Cardiac muscle cell (in vitro differentiated cells and primary cell): ENCODE results near the gene TMEM108. TPM values are rescaled to one million over a fixed set of nuclear protein-coding genes. Genes with fewer than 3 reads are reported as not detected.

Experiments used
- DNase-seq, 2 donors: peaks; one replicate each; pipeline versions ENCODE4 v3.0.0 to v3.0.0-alpha.2; 2010 to 2017; ENCODE audit warnings: low read depth in 1 of 2, low spot score in 1 of 2
- H3K27ac ChIP-seq: fragments of 200-600 bp; sonication (generic); 2 replicates; pipeline ENCODE4 v1.5.1; 2016
- H3K27me3 ChIP-seq: fragments of 200-600 bp; sonication (generic); 2 replicates; pipeline ENCODE4 v1.6.0; 2016; ENCODE audit warnings: control low read depth
- H3K36me3 ChIP-seq: fragments of 200-600 bp; sonication (generic); 2 replicates; pipeline ENCODE4 v1.5.1; 2016; ENCODE audit warnings: control low read depth
- H3K4me1 ChIP-seq: fragments of 200-600 bp; sonication (generic); 2 replicates; pipeline ENCODE4 v1.8.1; 2017; ENCODE audit warnings: low read depth, mild to moderate bottlenecking, mixed run types
- H3K4me3 ChIP-seq: fragments of 200-600 bp; sonication (generic); 2 replicates; pipeline ENCODE4 v1.5.1; 2016; ENCODE audit warnings: mild to moderate bottlenecking
- H3K9me3 ChIP-seq: fragments of 200-600 bp; sonication (generic); 2 replicates; pipeline ENCODE4 v1.5.1; 2017; ENCODE audit warnings: low read depth, mild to moderate bottlenecking, control low read depth
- CTCF ChIP-seq: IDR thresholded peaks from 2 replicates; pipeline ENCODE4 v1.5.1; 2012; ENCODE audit warnings: low read depth, mild to moderate bottlenecking, low read length
- polyA plus RNA-seq: library from polyadenylated mRNA; unstranded; fragments of >200 nt; fragmentation: Nextera tagmentation; extraction: Ambion mirVana; gene quantifications from 2 replicates; pipeline ENCODE4 v1.2.1, GENCODE V29; 2016
- total RNA-seq: library from RNA; depleted of rRNA; stranded (reverse); fragments of >200 nt; gene quantifications from 2 replicates; pipeline ENCODE4 v1.2.3, GENCODE V29; 2016

Gene TMEM108
- total and polyA plus RNA-seq, 2 experiments from 2014 or later = 1.0 to 1.6 TPM

- no peak overlapping the region for H3K27ac ChIP-seq
- H3K4me1 ChIP-seq = no peaks in the 10 kb centered on the region
- no peaks in the 10 kb centered on the region for H3K36me3 ChIP-seq
- DNase-seq = no peak
- TF ChIP-seq CTCF = no peak
- no peaks in the 10 kb centered on the region for H3K9me3 ChIP-seq
- H3K27me3 ChIP-seq = no peaks in the 10 kb centered on the region
- no peak overlapping the region for H3K4me3 ChIP-seq
These were observed 9.8 kb downstream of the TMEM108 start for GRCh38 chr3:133047980-133048379.

- Histone ChIP-seq H3K27ac (no peak overlapping the region), H3K36me3 (no peaks in the 10 kb centered on the region), H3K27me3 (no peaks in the 10 kb centered on the region), H3K4me1 (no peaks in the 10 kb centered on the region), H3K4me3 (no peak overlapping the region), H3K9me3 (no peaks in the 10 kb centered on the region)
- TF ChIP-seq CTCF = no peak
- DNase-seq = no peak
These were observed 11.3 kb downstream of the TMEM108 start for GRCh38 chr3:133049491-133049890.

GRCh38 chr3:133050891-133051290 lies 12.7 kb downstream of the TMEM108 start:
- Histone ChIP-seq H3K4me3 (no peak overlapping the region), H3K36me3 (no peaks in the 10 kb centered on the region), H3K27me3 (no peaks in the 10 kb centered on the region), H3K9me3 (no peaks in the 10 kb centered on the region), H3K4me1 (no peaks in the 10 kb centered on the region), H3K27ac (no peak overlapping the region)
- no peak for DNase-seq
- no peak for TF ChIP-seq CTCF

GRCh38 chr3:133053532-133053931 lies 15.3 kb downstream of the TMEM108 start:
- Histone ChIP-seq H3K4me3 (no peak overlapping the region), H3K9me3 (no peaks in the 10 kb centered on the region), H3K27ac (no peak overlapping the region), H3K27me3 (no peaks in the 10 kb centered on the region), H3K36me3 (no peaks in the 10 kb centered on the region), H3K4me1 (no peaks in the 10 kb centered on the region)
- no peak for TF ChIP-seq CTCF
- DNase-seq = no peak

- no peak for TF ChIP-seq CTCF
- H3K9me3 ChIP-seq = no peaks in the 10 kb centered on the region
- DNase-seq = no peak
- no peak overlapping the region for H3K27ac ChIP-seq
- no peaks in the 10 kb centered on the region for H3K4me1 ChIP-seq
- no peaks in the 10 kb centered on the region for H3K27me3 ChIP-seq
- H3K36me3 ChIP-seq = no peaks in the 10 kb centered on the region
- H3K4me3 ChIP-seq = no peak overlapping the region
These were observed 16.4 kb downstream of the TMEM108 start for GRCh38 chr3:133054586-133054985.

GRCh38 chr3:133055339-133055738 lies 17.1 kb downstream of the TMEM108 start:
- H3K9me3 ChIP-seq = no peaks in the 10 kb centered on the region
- DNase-seq = no peak
- H3K27ac ChIP-seq = no peak overlapping the region
- no peaks in the 10 kb centered on the region for H3K27me3 ChIP-seq
- H3K4me3 ChIP-seq = no peak overlapping the region
- TF ChIP-seq CTCF = no peak
- no peaks in the 10 kb centered on the region for H3K36me3 ChIP-seq
- no peaks in the 10 kb centered on the region for H3K4me1 ChIP-seq
